ENCODE results near the gene HNRNPA1. TPM values are rescaled to one million over a fixed set of nuclear protein-coding genes. Genes with fewer than 3 reads are reported as not detected.

HNRNPA1 gene
- total RNA-seq, 1 experiment from 2014 or later: 1,426 TPM

DNA sequence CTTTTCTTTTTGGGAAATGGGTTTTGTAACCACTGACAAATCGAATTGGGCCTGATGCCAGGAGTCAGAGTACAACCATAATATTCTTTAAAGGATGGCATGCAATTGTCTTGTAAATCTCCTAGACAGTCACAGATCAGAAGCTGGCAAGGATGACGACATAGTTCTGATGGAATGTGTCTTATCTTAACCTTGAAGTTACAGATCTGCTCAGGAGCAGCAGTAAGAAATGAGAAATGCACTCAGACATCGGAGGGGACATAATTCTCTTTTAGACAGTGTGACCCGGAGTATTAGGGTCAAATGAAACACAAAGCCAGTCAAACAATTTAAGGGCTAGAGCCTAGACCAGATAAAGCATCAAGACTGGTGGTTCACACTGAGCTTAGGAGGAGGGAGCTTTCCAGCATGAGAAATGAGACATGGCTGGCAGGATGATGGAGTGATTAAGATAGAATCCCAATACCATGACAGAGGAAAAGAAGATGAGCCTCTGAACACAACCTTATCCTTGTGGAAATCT is 18.1 kb upstream of the HNRNPA1 start:
- intact Hi-C loops (cut with micrococcal nuclease; ENCODE audit: unreplicated experiment): loop anchor here (1.0 kb wide), 1 partner anchor 17 kb away; no protein-coding TSS in a partner anchor
- Histone ChIP-seq H3K27me3 (replicated peaks; ENCODE audit: control insufficient read depth, insufficient read depth, low read length) (no peaks in the 10 kb centered on the region), H3K9me3 (no peaks in the 10 kb centered on the region), H3K4me3 (ENCODE audit: low read depth, low read length) (no peak overlapping the region), H3K36me3 (ENCODE audit: control insufficient read depth, insufficient read depth, low read length) (no peaks in the 10 kb centered on the region), H3K4me1 (peaks cover 22% of the 10 kb centered on the region)
- peak; percentile 37 to 38 for DNase-seq
- no TSS peak for BruUV-seq (replicated peaks)
- Mint-ChIP-seq H3K27ac (ENCODE audit: unreplicated experiment) (peak overlapping the region; percentile 55), H3K9me3 (ENCODE audit: unreplicated experiment) (no peaks in the 10 kb centered on the region), H3K27me3 (ENCODE audit: insufficient read depth, unreplicated experiment) (no peaks in the 10 kb centered on the region), H3K4me3 (ENCODE audit: unreplicated experiment) (no peak overlapping the region), H3K4me1 (ENCODE audit: low read depth, unreplicated experiment) (peaks cover 15% of the 10 kb centered on the region), H3K36me3 (ENCODE audit: insufficient read depth, unreplicated experiment) (peaks cover 5% of the 10 kb centered on the region)
- TF ChIP-seq CTCF (IDR thresholded peaks at IDR 0.05; ENCODE audit: insufficient read depth in 1 of 2, low read depth in 1 of 2, low read length in 1 of 2, severe bottlenecking in 1 of 2, unreplicated experiment in 1 of 2): no peak
- CTCF ChIA-PET: interaction anchor here (0.6 to 1.6 kb wide), 6 partner anchors 11 to 245 kb away, joined by 3 to 7 read pairs (median 6); partner anchors contain the start of genes COPZ1 and HNRNPA1
- POLR2A ChIA-PET: interaction anchor here (0.8 to 2.5 kb wide), 2 partner anchors 17 to 24 kb away, joined by 3 to 29 read pairs; partner anchors contain the start of genes CBX5 and HNRNPA1

DNA sequence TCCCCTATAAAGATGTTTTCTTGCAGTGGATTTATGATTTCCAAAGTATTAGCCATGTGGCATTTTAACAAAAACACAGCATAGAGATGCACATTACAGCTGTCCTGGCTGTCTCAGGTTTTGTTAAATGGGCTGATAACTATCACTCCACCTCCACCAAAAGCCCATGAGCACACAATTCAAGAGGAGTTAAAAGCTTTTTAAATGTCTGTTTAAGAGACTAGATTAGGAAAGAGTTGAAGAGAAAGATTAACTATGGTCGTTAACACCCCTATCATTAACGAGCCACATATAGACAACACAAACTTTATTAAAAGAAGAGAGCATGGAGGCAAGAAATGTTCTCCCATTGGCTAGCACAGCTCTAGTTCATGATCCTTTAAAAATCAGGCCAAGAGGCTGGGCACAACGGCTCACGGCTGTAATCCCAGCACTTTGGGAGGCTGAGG is 15.1 kb upstream of the HNRNPA1 start:
- no peak for DNase-seq
- TF ChIP-seq CTCF (IDR thresholded peaks at IDR 0.05; ENCODE audit: insufficient read depth in 1 of 2, low read depth in 1 of 2, low read length in 1 of 2, severe bottlenecking in 1 of 2, unreplicated experiment in 1 of 2): no peak
- BruUV-seq (replicated peaks): no TSS peak
- no peaks in the 10 kb centered on the region for H3K36me3 ChIP-seq (ENCODE audit: control insufficient read depth, insufficient read depth, low read length)
- no peak overlapping the region for H3K4me3 ChIP-seq (ENCODE audit: low read depth, low read length)
- Mint-ChIP-seq H3K4me3 (ENCODE audit: unreplicated experiment) (no peak overlapping the region), H3K27me3 (ENCODE audit: insufficient read depth, unreplicated experiment) (no peaks in the 10 kb centered on the region), H3K36me3 (ENCODE audit: insufficient read depth, unreplicated experiment) (no peaks in the 10 kb centered on the region), H3K27ac (ENCODE audit: unreplicated experiment) (no peak overlapping the region), H3K9me3 (ENCODE audit: unreplicated experiment) (no peaks in the 10 kb centered on the region), H3K4me1 (ENCODE audit: low read depth, unreplicated experiment) (peaks cover 15% of the 10 kb centered on the region)
- H3K27me3 ChIP-seq (replicated peaks; ENCODE audit: control insufficient read depth, insufficient read depth, low read length): no peaks in the 10 kb centered on the region
- ChIA-PET CTCF (interaction anchor here (1.3 kb wide), 1 partner anchor 14 kb away, joined by 4 read pairs; no protein-coding TSS in a partner anchor), POLR2A (interaction anchor here (1.3 kb wide), 1 partner anchor 14 kb away, joined by 7 read pairs; the partner anchor contains the start of genes CBX5 and HNRNPA1)
- intact Hi-C loops (cut with micrococcal nuclease; ENCODE audit: unreplicated experiment): no loop called here
- H3K4me1 ChIP-seq: peaks cover 16% of the 10 kb centered on the region
- no peaks in the 10 kb centered on the region for H3K9me3 ChIP-seq

GRCh38 chr12:54266852-54267251 is 13.7 kb upstream of the HNRNPA1 start:
- H3K4me3 Mint-ChIP-seq (ENCODE audit: unreplicated experiment): no peak overlapping the region
- Histone ChIP-seq H3K36me3 (ENCODE audit: control insufficient read depth, insufficient read depth, low read length) (no peaks in the 10 kb centered on the region), H3K4me3 (ENCODE audit: low read depth, low read length) (no peak overlapping the region), H3K27me3 (replicated peaks; ENCODE audit: control insufficient read depth, insufficient read depth, low read length) (no peaks in the 10 kb centered on the region), H3K4me1 (peaks cover 13% of the 10 kb centered on the region), H3K9me3 (no peaks in the 10 kb centered on the region)
- DNase-seq: no peak
- TF ChIP-seq CTCF (IDR thresholded peaks at IDR 0.05; ENCODE audit: insufficient read depth in 1 of 2, low read depth in 1 of 2, low read length in 1 of 2, severe bottlenecking in 1 of 2, unreplicated experiment in 1 of 2): no peak
- ChIA-PET CTCF (no interaction called here), POLR2A (interaction anchor here (0.6 kb wide), 1 partner anchor 15 kb away, joined by 6 read pairs; no protein-coding TSS in a partner anchor)
- H3K27me3 Mint-ChIP-seq (ENCODE audit: insufficient read depth, unreplicated experiment): no peaks in the 10 kb centered on the region
- no peak overlapping the region for H3K27ac Mint-ChIP-seq (ENCODE audit: unreplicated experiment)
- intact Hi-C loops (cut with micrococcal nuclease; ENCODE audit: unreplicated experiment): no loop called here
- H3K9me3 Mint-ChIP-seq (ENCODE audit: unreplicated experiment): no peaks in the 10 kb centered on the region
- BruUV-seq (replicated peaks): no TSS peak
- peaks cover 11% of the 10 kb centered on the region for H3K4me1 Mint-ChIP-seq (ENCODE audit: low read depth, unreplicated experiment)
- H3K36me3 Mint-ChIP-seq (ENCODE audit: insufficient read depth, unreplicated experiment): no peaks in the 10 kb centered on the region
